ENCODE results near the gene SEM1.

DNA sequence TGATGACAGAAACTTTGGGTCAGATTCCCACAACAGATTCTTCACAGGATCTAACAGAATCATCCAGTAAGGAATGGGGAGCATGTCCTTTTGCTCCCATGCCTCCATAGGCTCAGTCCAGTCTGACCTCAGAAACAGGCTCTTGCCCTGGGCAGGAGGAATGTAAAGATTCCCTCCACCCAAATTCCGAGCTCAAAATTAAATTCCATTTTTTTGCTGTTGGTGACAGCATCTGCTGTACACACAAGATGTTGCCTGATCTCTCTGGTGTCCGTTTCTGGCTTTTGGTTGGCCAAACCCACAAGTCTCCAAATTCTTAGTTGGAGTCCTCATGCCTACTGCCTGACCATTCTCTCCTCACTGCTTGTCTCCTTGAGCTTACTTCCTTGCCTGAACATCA is 53.7 kb downstream of the SEM1 start:
- TF ChIP-seq, protein P1, sequence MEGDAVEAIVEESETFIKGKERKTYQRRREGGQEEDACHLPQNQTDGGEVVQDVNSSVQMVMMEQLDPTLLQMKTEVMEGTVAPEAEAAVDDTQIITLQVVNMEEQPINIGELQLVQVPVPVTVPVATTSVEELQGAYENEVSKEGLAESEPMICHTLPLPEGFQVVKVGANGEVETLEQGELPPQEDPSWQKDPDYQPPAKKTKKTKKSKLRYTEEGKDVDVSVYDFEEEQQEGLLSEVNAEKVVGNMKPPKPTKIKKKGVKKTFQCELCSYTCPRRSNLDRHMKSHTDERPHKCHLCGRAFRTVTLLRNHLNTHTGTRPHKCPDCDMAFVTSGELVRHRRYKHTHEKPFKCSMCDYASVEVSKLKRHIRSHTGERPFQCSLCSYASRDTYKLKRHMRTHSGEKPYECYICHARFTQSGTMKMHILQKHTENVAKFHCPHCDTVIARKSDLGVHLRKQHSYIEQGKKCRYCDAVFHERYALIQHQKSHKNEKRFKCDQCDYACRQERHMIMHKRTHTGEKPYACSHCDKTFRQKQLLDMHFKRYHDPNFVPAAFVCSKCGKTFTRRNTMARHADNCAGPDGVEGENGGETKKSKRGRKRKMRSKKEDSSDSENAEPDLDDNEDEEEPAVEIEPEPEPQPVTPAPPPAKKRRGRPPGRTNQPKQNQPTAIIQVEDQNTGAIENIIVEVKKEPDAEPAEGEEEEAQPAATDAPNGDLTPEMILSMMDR (optimal IDR thresholded peaks at IDR 0.05 in 1 of 3, IDR thresholded peaks at IDR 0.05 in 1 of 3, conservative IDR thresholded peaks at IDR 0.05 in 1 of 3; ENCODE audit: extremely low read depth in 1 of 3, insufficient read depth in 2 of 3, low read length in 3 of 3), result no peak
- TF ChIP-seq EZH2 (IDR thresholded peaks at IDR 0.05; ENCODE audit: low read length), result no peak

Measured in keratinocyte (primary cell).